Measurements from ENCODE around the gene OPTN. TPM values are rescaled to one million over a fixed set of nuclear protein-coding genes. Genes with fewer than 3 reads are reported as not detected.
"Not testable (repeated sequence)": the region's sequence is repeated elsewhere in the genome, so short reads cannot be mapped to it uniquely, and the experiment has no call there.

Gene OPTN
- total RNA-seq: 10 to 100 TPM; 95.6 to 98.2 TPM

DNA sequence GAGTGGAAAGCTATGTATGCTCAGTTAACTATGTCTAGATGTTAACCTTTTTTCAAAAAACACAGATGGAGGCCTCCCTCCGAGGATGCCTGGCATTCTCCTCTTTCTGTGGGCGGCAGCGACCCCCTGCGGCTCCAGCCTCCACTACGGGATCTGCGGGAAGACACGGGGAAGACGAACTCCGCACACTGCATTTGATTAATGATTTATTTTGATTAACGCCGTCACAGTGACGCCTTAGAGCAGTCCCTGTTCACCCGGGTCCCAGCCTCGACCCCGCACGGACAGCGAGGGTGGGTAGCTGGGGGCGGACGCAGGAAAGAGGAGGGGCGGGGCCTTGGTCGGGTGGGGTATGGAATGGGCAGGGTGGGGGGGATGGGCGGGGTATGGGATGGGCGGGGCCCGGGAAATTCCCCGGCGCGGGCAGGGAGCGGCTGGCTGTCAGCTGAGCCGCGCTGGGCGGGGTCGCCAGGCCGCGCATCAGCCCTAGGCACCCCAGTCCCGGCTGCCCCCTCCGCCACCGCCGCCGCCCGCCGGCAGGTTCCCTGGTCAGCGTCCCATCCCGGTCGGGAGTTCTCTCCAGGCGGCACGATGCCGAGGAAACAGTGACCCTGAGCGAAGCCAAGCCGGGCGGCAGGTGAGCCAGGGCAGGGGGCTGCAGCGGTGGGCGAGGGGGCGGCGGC lies at the start of gene OPTN:
Gene OPTN (plus strand): TSS at position 498 of the 683 bp plus-strand sequence. CDS start 8,960 bp downstream, outside the sequence.
- H3K4me3 Mint-ChIP-seq: peak within 1 kb of the TSS; percentile 97
- DNase-seq (peak; percentile 81), ATAC-seq (ENCODE audit: low read depth) (peak; percentile 74)
- H3K27ac Mint-ChIP-seq: peak within 1 kb of the TSS; percentile 93
- POLR2A ChIA-PET: interaction anchor here (0.9 to 2.3 kb wide), 5 partner anchors 9 to 250 kb away, joined by 3 to 15 read pairs (median 4); no protein-coding TSS in a partner anchor
- H3K4me1 Mint-ChIP-seq: peaks cover 25% of the 10 kb centered on the region
- no peaks in the 10 kb centered on the region for H3K9me3 Mint-ChIP-seq
- H3K36me3 Mint-ChIP-seq: peaks cover 19% of the 10 kb centered on the region
- no peaks in the 10 kb centered on the region for H3K27me3 Mint-ChIP-seq

DNA sequence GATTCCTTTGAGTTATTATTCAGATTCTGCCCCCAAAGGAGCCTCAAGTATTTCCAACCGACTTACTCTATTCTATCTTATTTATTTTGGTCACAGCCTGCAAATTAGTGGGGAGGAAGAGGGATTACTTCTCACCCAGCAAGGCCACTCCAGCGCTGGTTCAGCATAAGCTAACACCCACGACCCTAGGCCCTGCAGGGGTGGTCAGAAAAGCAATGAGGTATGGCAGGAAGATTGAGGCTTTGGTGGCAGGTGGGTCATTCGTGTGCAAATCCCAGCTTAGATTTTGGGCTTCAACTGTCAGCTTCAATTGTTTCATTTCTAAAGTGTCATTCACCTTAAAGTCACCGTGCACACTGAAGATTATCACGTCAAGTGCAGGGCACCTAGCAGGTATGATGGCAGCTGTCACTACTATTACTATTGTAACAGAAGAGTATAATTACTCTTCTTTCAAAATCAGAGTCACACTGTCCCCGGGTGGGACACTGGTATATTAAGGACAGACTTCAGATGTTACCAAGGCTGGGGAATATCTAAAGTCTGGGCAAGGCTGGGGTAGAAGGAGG lies 48.8 kb upstream of the OPTN start:
- Mint-ChIP-seq H3K27ac (no peak overlapping the region), H3K4me1 (no peaks in the 10 kb centered on the region), H3K27me3 (peaks cover 8% of the 10 kb centered on the region), H3K9me3 (no peaks in the 10 kb centered on the region), H3K4me3 (no peak overlapping the region), H3K36me3 (no peaks in the 10 kb centered on the region)
- POLR2A ChIA-PET: no interaction called here
- no peak for ATAC-seq (ENCODE audit: low read depth)
- no peak for DNase-seq

DNA sequence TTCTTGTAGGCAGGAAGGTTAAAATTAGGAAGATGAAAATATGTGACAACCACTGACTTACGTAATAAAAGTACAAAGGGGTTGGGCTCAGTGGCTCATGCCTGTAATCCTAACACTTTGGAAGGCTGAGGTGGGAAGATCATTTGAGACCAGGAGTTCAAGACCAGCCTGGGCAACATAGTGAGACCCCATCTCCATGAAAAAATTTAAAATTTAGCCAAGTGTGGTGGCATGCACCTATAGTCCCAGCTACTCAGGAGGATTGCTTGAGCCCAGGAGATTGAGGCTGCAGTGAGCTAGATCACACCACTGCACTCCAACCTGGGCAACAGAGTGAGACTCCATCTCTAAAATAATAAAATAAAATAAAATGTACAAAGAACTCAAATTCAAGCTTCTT lies 46.8 kb upstream of the OPTN start:
- H3K27ac Mint-ChIP-seq; H3K9me3 Mint-ChIP-seq; H3K36me3 Mint-ChIP-seq; POLR2A ChIA-PET; ATAC-seq (ENCODE audit: low read depth); H3K4me1 Mint-ChIP-seq; H3K4me3 Mint-ChIP-seq; H3K27me3 Mint-ChIP-seq; DNase-seq: not testable (repeated sequence)

DNA sequence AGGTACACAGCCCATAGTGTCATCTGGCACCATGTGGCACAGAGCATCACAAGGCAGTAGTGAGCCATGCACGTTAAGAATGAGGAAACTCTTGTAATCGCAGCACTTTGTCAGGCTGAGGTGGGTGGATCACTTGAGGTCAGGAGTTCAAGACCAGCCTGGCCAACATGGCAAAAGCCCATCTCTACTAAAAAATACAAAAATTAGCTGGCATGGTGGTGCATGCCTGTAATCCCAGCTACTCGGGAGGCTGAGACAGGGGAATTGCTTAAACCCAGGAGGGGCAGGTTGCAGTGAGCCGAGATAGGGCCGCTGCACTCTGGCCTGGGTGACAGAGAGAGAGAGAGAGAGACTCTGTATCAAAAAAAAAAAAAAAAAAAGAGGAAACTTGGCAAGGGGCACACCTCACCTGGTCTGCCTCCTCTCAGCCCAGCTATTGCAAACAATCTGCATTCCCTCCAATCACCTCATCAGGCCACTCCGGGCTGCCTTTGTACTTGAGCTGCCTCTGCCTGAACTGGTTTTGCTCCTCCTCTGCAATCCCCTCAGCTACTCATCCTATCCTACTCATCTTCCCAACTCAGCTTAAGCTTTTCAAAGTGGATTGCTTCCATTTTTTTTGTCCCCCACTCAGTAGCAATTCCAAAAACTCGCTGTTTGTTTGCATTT lies 46.0 kb upstream of the OPTN start:
- H3K27me3 Mint-ChIP-seq: peaks cover 7% of the 10 kb centered on the region
- H3K27ac Mint-ChIP-seq: no peak overlapping the region
- H3K4me3 Mint-ChIP-seq: no peak overlapping the region
- no peaks in the 10 kb centered on the region for H3K36me3 Mint-ChIP-seq
- no peaks in the 10 kb centered on the region for H3K9me3 Mint-ChIP-seq
- POLR2A ChIA-PET: no interaction called here
- DNase-seq (no peak), ATAC-seq (ENCODE audit: low read depth) (no peak)
- no peaks in the 10 kb centered on the region for H3K4me1 Mint-ChIP-seq

DNA sequence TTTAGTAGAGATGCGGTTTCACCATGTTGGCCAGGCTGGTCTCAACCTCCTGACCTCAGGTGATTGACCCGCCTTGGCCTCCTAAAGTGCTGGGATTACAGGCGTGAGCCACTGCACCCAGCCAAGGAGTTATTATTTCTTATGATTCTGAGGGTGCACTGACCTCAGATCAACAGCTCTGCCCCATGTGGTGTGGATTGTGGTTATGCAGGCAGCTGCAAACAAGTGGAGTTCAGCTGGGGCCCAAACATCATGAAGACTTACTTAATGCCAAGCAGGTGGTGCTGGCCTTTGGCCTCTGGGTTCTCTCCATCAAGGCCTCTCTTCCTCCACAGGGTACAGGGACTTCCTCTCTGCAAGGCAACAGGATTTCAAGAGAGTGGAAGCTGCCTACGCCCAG lies 45.1 kb upstream of the OPTN start:
- ATAC-seq (ENCODE audit: low read depth) (no peak), DNase-seq (no peak)
- POLR2A ChIA-PET: no interaction called here
- Mint-ChIP-seq H3K9me3 (no peaks in the 10 kb centered on the region), H3K27ac (no peak overlapping the region), H3K4me3 (no peak overlapping the region), H3K36me3 (no peaks in the 10 kb centered on the region), H3K27me3 (peaks cover 7% of the 10 kb centered on the region), H3K4me1 (no peaks in the 10 kb centered on the region)

DNA sequence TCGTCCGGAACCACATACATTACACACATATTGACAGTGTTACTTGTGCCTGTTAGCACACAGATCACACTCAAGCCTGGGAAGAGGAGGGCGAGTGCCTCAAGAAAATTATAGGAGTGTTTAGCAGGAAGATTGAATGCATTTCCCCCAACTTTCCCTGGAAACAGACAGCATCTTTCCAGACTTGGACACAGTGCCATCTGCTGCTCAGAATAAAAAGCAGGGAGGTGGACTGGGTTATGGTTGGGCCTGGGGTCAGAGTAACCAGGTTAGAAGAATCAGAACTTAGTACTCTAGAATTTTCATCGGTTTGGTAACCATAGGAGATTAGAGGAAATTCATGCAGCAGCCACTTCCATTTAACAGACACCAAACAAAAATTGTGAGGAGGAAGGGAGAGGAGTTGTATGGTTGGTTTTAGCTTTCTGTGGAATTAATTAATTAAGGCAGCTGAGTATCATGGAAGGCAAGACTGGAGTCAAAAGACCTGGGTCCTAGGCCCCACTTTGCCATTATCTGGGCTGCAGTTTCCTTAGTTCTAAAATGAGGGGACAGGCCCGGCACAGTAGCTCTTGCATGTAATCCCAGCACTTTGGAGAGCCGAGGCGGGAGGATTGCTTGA lies 43.4 kb upstream of the OPTN start:
- ATAC-seq (ENCODE audit: low read depth) (no peak), DNase-seq (no peak)
- POLR2A ChIA-PET: no interaction called here
- H3K36me3 Mint-ChIP-seq: no peaks in the 10 kb centered on the region
- H3K4me1 Mint-ChIP-seq: peaks cover 1% of the 10 kb centered on the region
- H3K4me3 Mint-ChIP-seq: no peak overlapping the region
- peaks cover 2% of the 10 kb centered on the region for H3K27me3 Mint-ChIP-seq
- no peak overlapping the region for H3K27ac Mint-ChIP-seq
- H3K9me3 Mint-ChIP-seq: no peaks in the 10 kb centered on the region

DNA sequence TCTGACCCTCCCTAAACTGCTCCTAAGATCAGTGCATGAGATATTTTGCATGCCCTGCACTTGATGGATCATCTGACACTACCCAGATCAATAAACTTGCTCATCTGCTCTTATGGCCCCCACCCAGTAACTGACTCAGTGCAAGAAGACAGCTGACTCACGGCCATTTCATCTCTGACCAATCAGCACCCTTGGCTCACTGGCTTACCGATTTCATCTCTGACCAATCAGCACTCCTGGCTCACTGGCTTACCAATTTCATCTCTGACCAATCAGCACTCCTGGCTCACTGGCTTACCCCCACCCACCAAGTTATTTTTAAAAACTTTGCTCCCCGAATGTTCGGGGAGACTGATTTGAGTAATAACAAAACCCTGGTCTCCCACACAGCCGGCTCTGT lies 37.2 kb upstream of the OPTN start:
- no peak overlapping the region for H3K27ac Mint-ChIP-seq
- no peaks in the 10 kb centered on the region for H3K36me3 Mint-ChIP-seq
- ATAC-seq (ENCODE audit: low read depth) (no peak), DNase-seq (no peak)
- peaks cover 3% of the 10 kb centered on the region for H3K4me1 Mint-ChIP-seq
- no peaks in the 10 kb centered on the region for H3K9me3 Mint-ChIP-seq
- H3K27me3 Mint-ChIP-seq: peaks cover 11% of the 10 kb centered on the region
- H3K4me3 Mint-ChIP-seq: no peak overlapping the region
- POLR2A ChIA-PET: no interaction called here

DNA sequence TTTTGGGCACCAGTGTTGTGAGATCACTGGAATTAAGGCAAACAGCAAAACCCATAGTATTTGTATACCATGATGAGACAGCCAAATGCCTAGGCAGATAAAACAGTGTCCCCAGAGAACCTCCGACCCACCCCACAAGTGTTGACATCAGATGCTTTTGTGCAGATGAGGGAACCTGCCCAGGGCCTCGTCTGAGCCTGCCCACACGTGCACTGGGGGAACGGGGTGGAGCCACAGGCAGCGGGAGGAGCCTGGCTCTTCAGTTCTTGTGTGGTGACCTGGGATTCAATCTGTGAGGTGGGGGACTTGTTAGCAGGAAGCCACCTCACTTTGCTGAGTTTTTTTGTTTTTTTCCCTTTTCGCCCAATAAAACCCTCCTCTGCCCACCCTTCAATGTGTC lies 33.4 kb upstream of the OPTN start:
- peaks cover 21% of the 10 kb centered on the region for H3K27me3 Mint-ChIP-seq
- H3K36me3 Mint-ChIP-seq: no peaks in the 10 kb centered on the region
- POLR2A ChIA-PET: no interaction called here
- peaks cover 2% of the 10 kb centered on the region for H3K4me1 Mint-ChIP-seq
- DNase-seq: no peak
- no peak overlapping the region for H3K4me3 Mint-ChIP-seq
- no peaks in the 10 kb centered on the region for H3K9me3 Mint-ChIP-seq
- ATAC-seq (ENCODE audit: low read depth): no peak
- no peak overlapping the region for H3K27ac Mint-ChIP-seq

DNA sequence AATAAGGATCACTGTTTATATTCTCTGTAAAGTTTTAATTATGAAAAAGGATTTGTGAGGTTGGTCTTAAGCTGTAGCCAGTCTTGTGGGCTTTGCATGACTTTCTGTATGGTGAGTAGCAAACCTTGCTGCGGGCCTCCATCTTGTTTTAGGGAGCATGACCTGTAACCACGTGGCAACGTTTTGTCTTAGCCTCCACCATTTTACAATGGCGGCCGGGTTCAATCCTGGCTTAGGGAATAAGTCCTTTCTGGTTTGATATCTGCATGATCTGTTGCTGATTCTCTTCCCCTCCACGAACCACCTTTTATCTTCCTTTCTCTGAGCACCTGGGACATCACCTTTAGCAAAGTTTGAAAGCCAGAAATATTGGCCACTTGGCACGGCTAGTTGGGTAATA lies 32.5 kb upstream of the OPTN start:
- Mint-ChIP-seq H3K4me3 (no peak overlapping the region), H3K9me3 (no peaks in the 10 kb centered on the region), H3K27me3 (peaks cover 16% of the 10 kb centered on the region), H3K4me1 (no peaks in the 10 kb centered on the region), H3K27ac (no peak overlapping the region), H3K36me3 (no peaks in the 10 kb centered on the region)
- ATAC-seq (ENCODE audit: low read depth) (no peak), DNase-seq (no peak)
- POLR2A ChIA-PET: no interaction called here

DNA sequence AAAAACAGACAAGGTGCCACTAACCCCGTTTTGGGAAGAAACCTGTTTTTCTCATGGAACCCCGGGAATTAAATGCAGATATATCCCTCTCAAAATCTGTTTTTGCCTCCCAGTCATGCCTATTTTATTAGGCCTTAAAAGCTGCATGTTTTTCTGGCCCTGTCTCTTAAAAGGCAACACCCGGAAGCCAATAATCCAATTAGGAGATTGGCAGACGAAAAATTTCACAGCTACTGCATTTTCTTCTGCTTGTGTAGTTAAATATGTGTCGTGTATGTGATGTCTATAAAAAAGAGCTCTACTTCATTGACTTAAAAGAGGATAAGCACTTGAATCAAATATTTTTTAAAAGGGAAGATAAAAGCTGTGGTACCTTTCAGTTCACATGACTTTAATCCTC lies 31.9 kb upstream of the OPTN start:
- no peak for DNase-seq
- POLR2A ChIA-PET: no interaction called here
- Mint-ChIP-seq H3K27me3 (peaks cover 16% of the 10 kb centered on the region), H3K36me3 (no peaks in the 10 kb centered on the region), H3K9me3 (no peaks in the 10 kb centered on the region), H3K4me3 (no peak overlapping the region), H3K4me1 (no peaks in the 10 kb centered on the region), H3K27ac (no peak overlapping the region)
- no peak for ATAC-seq (ENCODE audit: low read depth)

DNA sequence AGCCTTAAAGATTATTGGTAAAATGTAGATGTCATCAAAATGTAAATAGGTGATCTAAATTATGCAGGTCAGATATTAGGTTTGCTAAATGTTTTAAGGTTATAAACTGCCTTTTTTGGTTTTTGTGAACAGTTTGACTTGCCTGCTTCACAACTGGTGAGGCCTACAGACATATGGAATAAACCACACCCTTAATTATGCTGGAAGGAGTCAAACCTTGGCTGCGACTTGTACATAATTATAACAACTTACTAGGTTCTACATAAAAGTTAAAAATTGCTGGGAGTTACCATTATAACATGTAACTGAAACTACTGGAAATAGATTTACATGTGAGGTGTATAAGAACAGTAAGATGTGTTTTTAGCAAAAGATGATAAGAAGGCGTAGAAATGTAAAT lies 31.5 kb upstream of the OPTN start:
- POLR2A ChIA-PET: no interaction called here
- Mint-ChIP-seq H3K9me3 (no peaks in the 10 kb centered on the region), H3K4me1 (no peaks in the 10 kb centered on the region), H3K4me3 (no peak overlapping the region), H3K27me3 (peaks cover 16% of the 10 kb centered on the region), H3K36me3 (no peaks in the 10 kb centered on the region), H3K27ac (no peak overlapping the region)
- no peak for ATAC-seq (ENCODE audit: low read depth)
- no peak for DNase-seq

DNA sequence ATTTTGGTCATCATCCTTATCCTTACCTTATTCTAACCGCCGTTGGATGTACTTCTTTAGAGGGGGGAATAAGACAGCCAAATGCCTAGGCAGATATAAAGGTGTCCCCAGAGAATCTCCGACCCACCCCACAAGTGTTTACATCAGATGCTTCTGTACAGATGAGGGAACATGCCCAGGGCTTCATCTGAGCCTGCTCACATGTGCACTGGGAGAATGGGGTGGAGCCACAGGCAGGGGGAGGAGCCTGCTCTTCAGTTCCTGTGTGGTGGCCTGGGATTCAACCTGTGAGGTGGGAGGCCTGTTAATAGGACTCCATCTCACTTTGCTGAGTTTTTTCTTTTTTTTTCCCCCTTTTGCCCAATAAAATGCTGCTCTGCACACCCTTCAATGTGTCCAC lies 27.6 kb upstream of the OPTN start:
- Mint-ChIP-seq H3K27ac (no peak overlapping the region), H3K27me3 (peaks cover 25% of the 10 kb centered on the region), H3K4me3 (no peak overlapping the region), H3K36me3 (no peaks in the 10 kb centered on the region), H3K9me3 (no peaks in the 10 kb centered on the region), H3K4me1 (no peaks in the 10 kb centered on the region)
- POLR2A ChIA-PET: no interaction called here
- ATAC-seq (ENCODE audit: low read depth): no peak
- no peak for DNase-seq

DNA sequence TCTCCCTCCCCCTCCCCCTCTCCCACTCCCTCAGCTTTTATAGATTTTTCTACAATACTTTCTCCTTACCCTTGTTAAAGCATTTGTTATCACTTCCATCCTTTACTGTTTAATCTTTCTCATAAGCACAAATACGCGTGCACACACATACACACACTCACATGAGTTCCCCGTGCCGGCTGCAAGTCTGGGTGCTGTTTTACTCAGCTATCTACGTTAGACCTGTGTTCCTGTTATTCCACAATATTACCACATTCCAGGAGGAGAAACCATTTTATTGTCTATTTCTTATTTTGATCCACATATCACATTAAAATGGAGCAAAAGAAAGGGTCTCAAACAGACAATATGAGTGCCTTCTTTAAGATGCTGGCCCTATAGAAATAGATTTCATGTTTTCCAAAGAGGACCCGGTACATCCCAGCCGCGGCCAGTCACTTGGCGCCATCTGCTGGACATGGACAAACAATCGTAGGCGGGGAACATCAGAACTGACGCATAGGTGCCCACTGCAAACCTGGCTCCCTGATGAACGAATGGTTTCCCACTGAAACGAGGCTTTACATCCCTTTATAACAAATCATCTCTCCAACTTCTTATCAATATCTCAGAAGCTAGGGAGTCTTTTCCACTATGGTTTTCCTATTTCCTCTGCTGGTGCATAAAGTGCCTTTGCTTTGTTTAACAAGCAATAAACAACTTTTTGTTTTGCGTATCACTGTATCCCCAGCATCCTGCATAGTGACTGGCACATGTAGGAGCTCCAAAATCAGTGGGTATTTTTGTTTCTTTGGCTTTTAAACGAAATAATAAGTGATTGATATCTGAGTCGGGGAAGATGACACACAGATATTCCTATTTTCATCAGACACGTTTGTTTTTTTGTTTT lies 25.2 kb upstream of the OPTN start:
- peaks cover under 1% of the 10 kb centered on the region for H3K36me3 Mint-ChIP-seq
- POLR2A ChIA-PET: no interaction called here
- ATAC-seq (ENCODE audit: low read depth): peak; percentile 63

More for the DNA sequence above, 25.2 kb upstream of the OPTN start:
- Mint-ChIP-seq H3K4me1 (no peaks in the 10 kb centered on the region), H3K9me3 (peaks cover 11% of the 10 kb centered on the region), H3K4me3 (no peak overlapping the region), H3K27me3 (peaks cover 24% of the 10 kb centered on the region), H3K27ac (no peak overlapping the region)
- peak; percentile 59 for DNase-seq

Measured in activated naive CD8-positive, alpha-beta T cell treated with anti-CD3 and anti-CD28 coated beads, Interleukin-2, amount 10 ng/mL, durations not matched to agents 7 days and 5 days (primary cell).